AG09309 (cell line): Measurements from ENCODE around the gene LCN1.

Source experiments
- DNase-seq: peaks from one replicate; pipeline ENCODE4 v3.0.0-alpha.2; 2010; ENCODE audit warnings: low read depth
- H3K4me3 ChIP-seq: 2 replicates; pipeline ENCODE4 v1.5.1; 2011; ENCODE audit warnings: mild to moderate bottlenecking, low read depth, low read length, moderate library complexity; ENCODE audit not compliant: control insufficient read depth
- CTCF ChIP-seq: IDR thresholded peaks from 2 replicates; pipeline ENCODE4 v1.5.1; 2011; ENCODE audit warnings: mild to moderate bottlenecking, low read depth, low read length, inconsistent platforms; ENCODE audit not compliant: insufficient read depth, control insufficient read depth; ENCODE audit errors: missing control alignments

Gene LCN1

GRCh38 chr9:135502168-135502872 is 18.9 kb upstream of the LCN1 start:
- no peak for TF ChIP-seq CTCF
- DNase-seq, result no peak
- H3K4me3 ChIP-seq, result no peak overlapping the region

GRCh38 chr9:135502873-135503321 is 18.3 kb upstream of the LCN1 start:
- no peak overlapping the region for H3K4me3 ChIP-seq
- TF ChIP-seq CTCF, result no peak

DNA sequence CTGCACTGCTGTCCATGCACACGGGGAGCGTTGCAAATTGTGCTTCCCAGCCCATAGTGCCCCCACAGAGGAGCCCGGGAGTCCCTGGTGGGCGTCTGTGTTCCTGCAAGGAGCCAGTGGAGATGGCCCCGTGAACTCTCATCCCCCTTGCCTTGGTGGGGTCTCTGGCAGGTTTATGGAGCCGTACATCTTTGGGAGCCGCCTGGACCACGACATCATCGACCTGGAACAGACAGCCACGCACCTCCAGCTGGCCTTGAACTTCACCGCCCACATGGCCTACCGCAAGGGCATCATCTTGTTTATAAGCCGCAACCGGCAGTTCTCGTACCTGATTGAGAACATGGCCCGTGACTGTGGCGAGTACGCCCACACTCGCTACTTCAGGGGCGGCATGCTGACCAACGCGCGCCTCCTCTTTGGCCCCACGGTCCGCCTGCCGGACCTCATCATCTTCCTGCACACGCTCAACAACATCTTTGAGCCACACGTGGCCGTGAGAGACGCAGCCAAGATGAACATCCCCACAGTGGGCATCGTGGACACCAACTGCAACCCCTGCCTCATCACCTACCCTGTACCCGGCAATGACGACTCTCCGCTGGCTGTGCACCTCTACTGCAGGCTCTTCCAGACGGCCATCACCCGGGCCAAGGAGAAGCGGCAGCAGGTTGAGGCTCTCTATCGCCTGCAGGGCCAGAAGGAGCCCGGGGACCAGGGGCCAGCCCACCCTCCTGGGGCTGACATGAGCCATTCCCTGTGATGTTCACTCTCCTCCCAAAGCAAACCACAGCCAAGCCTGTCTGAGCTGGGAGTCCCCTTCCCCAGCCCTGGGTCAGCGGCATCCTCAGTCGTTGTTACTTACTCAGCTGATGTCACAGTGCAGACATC is 17.6 kb upstream of the LCN1 start:
- DNase-seq, result no peak
- no peak overlapping the region for H3K4me3 ChIP-seq

More at GRCh38 chr9:135502873-135503321, 18.3 kb upstream of the LCN1 start:
- DNase-seq, result no peak

GRCh38 chr9:135504262-135505243 is 16.7 kb upstream of the LCN1 start:
- TF ChIP-seq CTCF, result peak; percentile 89
- no peak overlapping the region for H3K4me3 ChIP-seq
- DNase-seq, result no peak

More for the DNA sequence above, 17.6 kb upstream of the LCN1 start:
- no peak for TF ChIP-seq CTCF

- no peak for TF ChIP-seq CTCF
- no peak overlapping the region for H3K4me3 ChIP-seq
- no peak for DNase-seq
These were observed 15.6 kb upstream of the LCN1 start for GRCh38 chr9:135505406-135506187.
